ENCODE data around the gene CIAO3. TPM values are rescaled to one million over a fixed set of nuclear protein-coding genes. Genes with fewer than 3 reads are reported as not detected.

Gene CIAO3
- total and polyA plus RNA-seq, 10 of the 15 experiments (the other 5 are each of a cell fraction or from before 2014, with no cell fraction given), result 1.4 to 37.5 (median 30.8) TPM

- SMC1A ChIA-PET (ENCODE audit: uncharacterized antibody, unreplicated experiment), result no interaction called here
- peak overlapping the region; percentile 76 for H3K27ac ChIP-seq (ENCODE audit: control insufficient read depth, insufficient read depth)
- no peaks in the 10 kb centered on the region for H3K9me3 ChIP-seq (replicated peaks; ENCODE audit: control insufficient read depth, insufficient read depth, low read length)
- H4K20me1 ChIP-seq (ENCODE audit: control insufficient read depth, insufficient read depth), result no peaks in the 10 kb centered on the region
- RAD21 ChIA-PET (ENCODE audit: unreplicated experiment), result no interaction called here
- peaks cover 0 to 4% of the 10 kb centered on the region in 2 experiments; a peak in 2 of 4 replicates for H3K36me3 ChIP-seq (ENCODE audit: control insufficient read depth in 2 of 2, insufficient read depth in 2 of 2, low read length in 1 of 2)
- 0% methylated on average over 7 of the region's 22 CpGs for WGBS (ENCODE audit: insufficient coverage, insufficient replicate concordance, low lambda C conversion rate, missing lambda C conversion rate)
- H3K9ac ChIP-seq (ENCODE audit: control insufficient read depth, insufficient read depth, low read length), result peak overlapping the region; percentile 93
- peak; percentile 39 for ATAC-seq
- peak overlapping the region; percentile 90 for H3K4me2 ChIP-seq (ENCODE audit: control insufficient read depth, insufficient read depth)
- TF ChIP-seq NR2F1 (conservative IDR thresholded peaks at IDR 0.05), result peak; percentile 75
- TF ChIP-seq IRF5 (IDR thresholded peaks at IDR 0.05; ENCODE audit: borderline replicate concordance), result no peak
- peaks cover 33% of the 10 kb centered on the region for H3K4me1 ChIP-seq (ENCODE audit: control insufficient read depth, insufficient read depth, low read length)
- BruUV-seq (replicated peaks), result no TSS peak
- no peaks in the 10 kb centered on the region for H3K27me3 ChIP-seq (replicated peaks in 1 of 2; ENCODE audit: control insufficient read depth in 2 of 2, insufficient read depth in 2 of 2, low read length in 1 of 2)
- H2AFZ ChIP-seq (ENCODE audit: control insufficient read depth, low read depth, low read length), result peak overlapping the region; percentile 42
- DNase-seq (ENCODE audit: low read depth, low spot score), result no peak
- no peak for FAIRE-seq
- intact Hi-C loops (cut with micrococcal nuclease; ENCODE audit: unreplicated experiment) (loop anchor here (2.0 to 5.0 kb wide), 2 partner anchors 20 to 47 kb away; partner anchors contain the start of genes ANTKMT, CHTF18 and RPUSD1), in situ Hi-C loops (cut with MboI) (loop anchor here (5.0 kb wide), 1 partner anchor 47 kb away; the partner anchor contains the start of genes CHTF18 and RPUSD1)
- CTCF ChIA-PET, result interaction anchor here (0.7 to 2.2 kb wide), 6 partner anchors 11 to 28 kb away, joined by 3 to 10 read pairs (median 5); partner anchors contain the start of gene METRN
- POLR2A ChIA-PET, result interaction anchor here (3.4 to 7.3 kb wide), 2 partner anchors 13 to 20 kb away, joined by 16 to 60 read pairs; partner anchors contain the start of genes ANTKMT, CCDC78 and HAGHL
- H3K79me2 ChIP-seq (ENCODE audit: control insufficient read depth, insufficient read depth, low read length), result peaks cover 16% of the 10 kb centered on the region
- H3K4me3 ChIP-seq, result peak overlapping the region; percentile 90
These were observed 386 bp downstream of the CIAO3 start for GRCh38 chr16:740459-740763.

Measured in GM12878 (cell line).